Stimulated activated CD8-positive, alpha-beta memory T cell treated with anti-CD3 and anti-CD28 coated beads, Interleukin-15, amount 100 ng/mL, for 48 hours (primary cell): ENCODE results near the gene PHF3.
"Not testable (repeated sequence)": the region's sequence is repeated elsewhere in the genome, so short reads cannot be mapped to it uniquely, and the experiment has no call there.

Source experiments
- DNase-seq, 2 donors: peaks; one replicate each; pipeline ENCODE4 v3.0.0-alpha.2; 2020; ENCODE audit warnings: low read depth in 2 of 2

Gene PHF3

GRCh38 chr6:63706630-63707029, 71.0 kb downstream of the PHF3 start:
- no peak for DNase-seq

DNA sequence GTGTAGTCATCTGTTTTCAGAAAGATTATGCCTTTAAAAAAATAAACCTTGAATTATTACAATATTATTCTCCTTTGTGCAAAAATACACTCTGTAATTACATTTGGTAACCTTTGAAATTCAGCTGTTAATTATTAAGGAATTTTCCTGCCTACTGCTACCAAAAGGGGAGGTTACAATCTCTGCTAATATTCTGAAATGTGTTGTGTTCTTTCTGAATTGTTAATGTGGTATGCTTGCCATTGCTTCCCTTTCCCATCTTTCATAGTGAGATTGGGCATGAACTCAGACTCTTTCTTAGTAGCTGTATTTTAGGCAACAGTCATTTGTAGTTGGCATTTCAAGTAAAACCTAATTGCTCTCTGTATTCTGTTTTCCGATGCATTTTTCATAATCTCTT, 73.0 kb downstream of the PHF3 start:
- DNase-seq: no peak

- DNase-seq: no peak
Observed at GRCh38 chr6:63709148-63709547, 73.5 kb downstream of the PHF3 start.

- DNase-seq: no peak
Observed at GRCh38 chr6:63713332-63713731, 77.7 kb downstream of the PHF3 start.

- no peak for DNase-seq
Observed at GRCh38 chr6:63714091-63714490, 78.5 kb downstream of the PHF3 start.

- DNase-seq: no peak
Observed at GRCh38 chr6:63716169-63716568, 80.6 kb downstream of the PHF3 start.

DNA sequence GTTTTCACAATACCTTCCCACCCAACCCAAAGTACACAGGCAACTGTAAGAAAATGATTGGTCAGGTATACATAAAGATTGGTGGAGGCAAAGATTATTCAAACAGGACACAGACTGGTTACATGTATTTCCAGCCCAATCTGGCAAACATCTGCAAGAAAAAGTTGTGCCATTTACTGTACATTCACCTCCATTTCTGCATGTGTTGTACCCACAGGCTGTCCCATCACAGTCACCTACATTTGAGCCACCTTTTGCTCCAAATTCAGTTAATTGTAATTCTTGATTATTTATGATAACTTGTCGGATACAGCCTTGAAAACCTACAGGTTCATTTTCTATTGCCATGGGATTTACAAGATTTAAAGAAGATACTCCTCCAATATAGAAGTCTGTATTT, 85.6 kb downstream of the PHF3 start:
- no peak for DNase-seq

DNA sequence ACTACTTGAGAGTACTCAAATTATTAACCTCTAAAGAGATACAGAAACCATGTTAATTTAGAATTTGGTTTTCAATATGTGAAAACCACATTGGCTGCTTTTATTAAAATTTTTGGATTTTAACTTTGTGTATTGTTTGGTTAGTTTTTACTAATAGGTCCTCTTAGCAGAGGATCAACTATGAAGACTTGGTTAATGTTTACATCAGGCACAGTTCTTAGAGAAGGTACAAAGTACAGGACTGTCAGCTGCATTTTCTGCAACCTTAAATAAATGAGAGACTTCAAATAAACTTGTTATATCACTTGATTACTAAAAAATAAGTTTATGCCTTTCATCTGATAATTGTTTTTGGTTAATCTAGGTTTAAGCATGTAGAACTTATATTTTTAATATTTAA, 89.1 kb downstream of the PHF3 start:
- DNase-seq: no peak

- no peak for DNase-seq
Observed at GRCh38 chr6:63730311-63730710, 94.7 kb downstream of the PHF3 start.

DNA sequence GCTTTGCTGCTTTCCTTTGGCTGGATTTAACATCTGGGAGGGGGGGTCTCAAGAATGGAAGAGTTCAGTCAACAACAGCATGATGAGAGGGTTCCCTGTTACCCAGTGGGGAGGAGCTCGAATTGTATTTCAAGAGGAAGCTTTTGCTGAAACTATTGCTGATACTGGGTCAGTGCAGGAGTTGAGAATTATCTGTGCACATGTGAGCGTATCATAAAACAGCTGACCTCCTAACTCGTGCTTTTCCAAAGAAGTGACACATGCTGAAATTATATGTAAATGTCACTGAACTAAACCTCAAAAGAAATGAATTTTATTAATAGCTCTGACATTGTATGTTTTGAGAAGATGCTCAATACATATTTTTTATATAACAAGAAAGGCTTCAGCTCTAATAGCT, 96.3 kb downstream of the PHF3 start:
- no peak for DNase-seq

DNA sequence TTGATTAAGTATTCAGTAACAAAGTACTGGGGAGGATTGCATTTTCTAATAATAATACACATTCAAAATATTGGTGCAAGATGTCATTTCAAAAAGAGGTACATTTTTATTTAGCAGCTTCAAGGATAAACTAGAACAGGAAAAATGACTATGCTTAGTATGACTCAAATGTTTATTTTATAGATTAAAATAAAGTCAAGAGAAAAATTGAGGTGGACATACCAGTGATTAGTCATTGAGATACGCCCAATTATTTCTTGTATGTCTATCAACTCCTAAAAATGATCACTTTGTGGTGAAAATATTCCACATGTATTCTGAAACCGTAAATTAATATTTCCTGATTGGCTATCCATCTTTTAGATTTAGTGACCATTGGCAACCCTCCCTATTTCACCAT, 96.7 kb downstream of the PHF3 start:
- no peak for DNase-seq

GRCh38 chr6:63734923-63735322, 99.3 kb downstream of the PHF3 start:
- DNase-seq: no peak

- DNase-seq: not testable (repeated sequence)
Observed at GRCh38 chr6:63738190-63738589, 102.6 kb downstream of the PHF3 start.

- DNase-seq: no peak
Observed at GRCh38 chr6:63739094-63739687, 103.6 kb downstream of the PHF3 start.

GRCh38 chr6:63740709-63741108, 105.1 kb downstream of the PHF3 start:
- no peak for DNase-seq

DNA sequence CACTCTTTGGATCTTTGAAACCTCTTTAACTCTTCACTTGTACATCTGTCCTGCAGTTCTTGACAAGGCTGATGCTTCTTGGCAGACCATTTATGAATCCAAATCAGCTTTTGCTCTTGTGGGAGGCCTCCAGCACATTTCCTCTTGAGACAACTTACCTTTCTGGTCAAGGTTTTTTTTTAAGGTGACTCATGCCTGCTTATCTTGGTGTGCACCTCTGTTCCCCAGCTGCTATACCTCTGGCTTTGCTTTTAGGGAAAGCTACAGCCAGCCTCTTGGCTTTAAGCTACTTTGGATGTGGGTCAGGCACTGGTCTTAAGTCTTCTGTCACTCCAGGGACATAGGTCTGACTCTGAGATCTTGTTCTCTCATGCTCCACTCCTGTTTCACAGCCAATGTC, 106.5 kb downstream of the PHF3 start:
- DNase-seq: no peak

DNA sequence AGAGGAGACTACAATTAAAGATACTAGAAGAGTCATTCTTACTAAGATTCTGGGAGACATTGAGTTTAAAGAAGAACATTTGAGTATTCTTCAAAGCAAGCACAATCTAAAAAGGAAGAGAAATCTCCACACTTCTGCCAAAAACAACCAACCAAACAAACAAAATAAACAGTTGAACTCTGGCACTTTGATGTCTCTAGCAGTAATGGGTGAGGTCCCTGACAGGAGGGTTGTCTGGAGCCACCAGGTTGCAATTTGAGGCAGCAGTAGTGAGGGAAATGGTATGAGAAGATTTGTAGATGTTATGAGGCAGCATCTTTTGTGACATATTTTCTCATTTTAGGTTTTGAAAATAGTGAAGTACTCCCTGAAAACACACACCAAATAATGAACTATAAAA, 108.1 kb downstream of the PHF3 start:
- DNase-seq: no peak

DNA sequence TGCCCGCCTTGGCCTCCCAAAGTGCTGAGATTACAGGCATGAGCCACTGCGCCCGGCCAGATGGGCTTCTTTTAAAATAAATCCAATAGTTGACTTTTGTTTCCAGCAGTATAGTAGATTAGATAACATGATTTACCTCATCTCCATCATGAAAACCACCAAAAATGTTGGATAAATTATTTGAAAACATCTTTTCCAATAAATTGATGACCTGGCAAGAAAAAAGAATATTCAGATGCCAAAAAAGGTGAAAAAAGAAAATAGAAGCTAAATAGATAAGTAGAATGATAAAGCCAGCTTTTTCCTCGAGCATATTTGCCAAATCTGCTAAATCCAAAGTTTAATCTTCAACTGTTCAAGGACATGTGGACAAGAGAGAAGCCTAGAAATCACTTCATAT, 109.2 kb downstream of the PHF3 start:
- DNase-seq: no peak

DNA sequence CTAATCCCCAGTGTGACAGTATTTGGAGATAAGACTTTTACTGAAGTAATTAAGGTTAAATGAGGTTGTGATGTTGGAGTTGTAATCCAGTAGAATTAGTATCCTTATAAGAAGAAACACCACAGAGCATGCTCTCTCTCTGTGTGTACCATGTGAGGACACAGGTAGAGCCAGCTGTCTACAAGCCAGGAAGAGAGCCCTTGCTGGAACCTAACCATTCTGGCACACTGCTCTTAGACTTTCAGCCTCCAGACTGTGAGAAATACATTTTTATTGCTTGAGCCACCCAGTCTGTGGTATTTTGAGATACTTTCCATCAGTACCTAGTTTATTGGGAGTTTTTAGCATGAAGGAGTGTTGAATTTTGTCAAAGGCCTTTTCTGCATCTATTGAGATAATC, 110.2 kb downstream of the PHF3 start:
- no peak for DNase-seq

- DNase-seq: no peak
Observed at GRCh38 chr6:63750400-63750799, 114.8 kb downstream of the PHF3 start.

DNA sequence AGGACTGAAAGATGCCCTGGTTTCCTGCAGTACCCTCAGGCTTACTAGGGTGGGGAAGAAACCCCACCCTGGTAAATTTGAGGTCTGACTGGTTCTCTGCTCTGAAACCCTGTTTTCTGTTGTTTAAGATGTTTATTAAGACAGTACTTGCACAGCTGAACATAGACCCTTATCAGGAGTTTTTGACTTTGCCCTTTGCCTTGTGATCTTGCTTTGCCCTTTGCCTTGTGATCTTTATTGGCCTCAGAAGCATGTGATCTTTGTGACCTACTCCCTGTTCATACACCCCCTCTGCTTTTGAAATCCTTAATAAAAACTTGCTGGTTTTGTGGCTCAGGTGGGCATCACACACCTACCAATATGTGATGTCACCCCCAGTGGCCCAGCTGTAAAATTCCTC, 121.7 kb downstream of the PHF3 start:
- not testable (repeated sequence) for DNase-seq

- no peak for DNase-seq
Observed at GRCh38 chr6:63757826-63758225, 122.2 kb downstream of the PHF3 start.

DNA sequence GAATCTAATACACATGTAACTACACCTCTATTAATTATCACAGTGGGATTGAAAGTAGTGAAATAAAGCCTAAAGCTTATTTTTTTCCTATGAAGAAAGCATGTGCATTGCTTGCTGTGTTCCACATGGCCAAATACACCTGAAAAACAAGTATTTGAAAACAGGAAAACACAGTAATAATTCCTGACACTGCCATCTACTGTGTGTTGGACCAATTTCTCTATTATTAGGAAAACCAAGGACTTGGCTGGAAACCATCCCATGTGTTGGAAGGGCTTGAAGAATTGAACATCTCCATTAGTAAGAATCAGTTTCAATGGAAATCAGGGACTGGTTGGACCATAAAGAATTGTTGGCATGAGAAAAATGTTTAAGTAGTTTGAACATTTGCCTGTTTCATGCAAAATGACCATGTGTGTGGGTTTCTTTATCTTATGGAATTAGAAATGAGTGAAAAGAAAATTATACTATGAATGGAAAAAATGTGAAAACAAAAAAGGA, 124.1 kb downstream of the PHF3 start:
- DNase-seq: no peak

GRCh38 chr6:63760199-63760598, 124.6 kb downstream of the PHF3 start:
- DNase-seq: no peak
